GM18502 (cell line): ENCODE data around the gene XKR3.
"Not testable (repeated sequence)": the region's sequence is repeated elsewhere in the genome, so short reads cannot be mapped to it uniquely, and the experiment has no call there.

Experiments used
- ATAC-seq: cut with Tn5 transposase; IDR thresholded peaks from one replicate; pipeline ENCODE4 v1.9.1; 2021; ENCODE audit warnings: mild to moderate bottlenecking; ENCODE audit not compliant: unreplicated experiment, poor library complexity

Gene XKR3

DNA sequence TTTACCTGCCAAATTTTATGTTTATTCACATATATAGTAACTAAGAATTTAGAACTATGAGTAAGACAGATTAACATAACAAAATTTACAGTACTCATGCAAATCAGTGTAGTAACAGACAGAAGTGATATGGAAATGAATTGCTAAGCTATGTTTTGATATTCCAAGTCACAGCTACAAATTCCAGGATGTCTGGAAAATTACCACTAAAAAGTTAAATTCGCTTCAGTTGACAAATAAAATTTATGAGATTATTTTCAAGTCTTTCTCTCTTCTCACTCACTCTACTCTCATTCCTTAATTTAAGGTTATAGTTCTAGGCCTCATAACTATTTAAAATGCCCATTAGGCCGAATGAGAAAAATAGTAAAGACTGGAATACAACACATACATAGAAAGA, 18.1 kb downstream of the XKR3 start:
- ATAC-seq, result no peak

DNA sequence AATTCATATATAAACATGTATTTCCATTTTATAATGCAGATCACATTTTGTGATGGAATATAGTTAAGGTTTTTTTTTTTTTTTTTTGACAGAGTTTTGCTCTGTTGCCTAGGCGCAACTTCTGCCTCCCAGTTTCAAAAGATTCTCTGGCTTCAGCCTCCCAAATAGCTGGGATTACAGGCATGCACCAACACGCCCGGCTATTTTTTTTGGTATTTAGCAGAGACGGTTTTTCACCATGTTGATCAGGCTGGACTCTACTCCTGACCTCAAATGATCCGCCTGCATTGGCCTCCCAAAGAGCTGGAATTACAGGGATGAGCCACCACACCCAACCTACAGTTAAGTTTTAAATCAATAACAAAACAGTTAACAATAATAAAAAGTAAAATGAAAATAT, 18.8 kb downstream of the XKR3 start:
- ATAC-seq, result no peak

DNA sequence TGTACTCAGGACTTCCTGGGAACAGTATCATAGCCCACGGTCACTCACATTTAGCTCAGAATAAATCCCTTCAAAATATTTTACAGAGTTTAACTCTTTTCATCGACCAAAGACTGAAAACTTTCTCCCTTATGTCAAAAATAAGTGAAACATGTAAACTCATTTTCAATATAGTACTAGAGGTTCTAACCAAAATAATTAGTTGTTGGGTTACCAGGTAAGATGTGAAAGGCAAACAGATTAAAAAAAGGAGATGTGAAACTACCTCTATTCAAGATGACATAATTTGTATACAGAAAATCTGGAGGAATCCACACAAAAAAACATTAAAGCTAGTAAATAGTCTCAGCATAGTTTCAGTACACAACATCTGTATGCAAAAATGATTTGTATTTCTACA, 20.3 kb downstream of the XKR3 start:
- no peak for ATAC-seq

GRCh38 chr22:16803255-16803917, 21.8 kb downstream of the XKR3 start:
- no peak for ATAC-seq

DNA sequence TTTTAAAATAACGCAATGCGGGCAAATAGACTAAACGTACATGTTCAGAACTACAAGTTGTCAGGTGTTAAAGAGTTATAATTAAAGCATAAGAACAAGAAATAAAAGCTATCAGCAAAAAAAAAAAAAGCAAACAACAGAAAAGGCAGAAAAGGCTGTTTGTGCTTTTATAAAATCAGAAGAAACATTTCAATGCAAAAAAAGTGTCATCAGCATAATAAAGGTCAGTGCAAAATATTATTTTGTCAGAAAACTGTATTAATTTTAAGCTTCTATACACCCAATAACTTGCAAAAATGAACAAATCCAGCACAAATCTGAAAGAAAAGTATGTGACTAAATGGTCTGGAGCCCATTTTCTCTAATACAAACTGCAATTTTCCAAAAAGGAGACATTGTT, 23.6 kb downstream of the XKR3 start:
- no peak for ATAC-seq

- no peak for ATAC-seq
Observed at GRCh38 chr22:16801088-16801487, 24.1 kb downstream of the XKR3 start.

DNA sequence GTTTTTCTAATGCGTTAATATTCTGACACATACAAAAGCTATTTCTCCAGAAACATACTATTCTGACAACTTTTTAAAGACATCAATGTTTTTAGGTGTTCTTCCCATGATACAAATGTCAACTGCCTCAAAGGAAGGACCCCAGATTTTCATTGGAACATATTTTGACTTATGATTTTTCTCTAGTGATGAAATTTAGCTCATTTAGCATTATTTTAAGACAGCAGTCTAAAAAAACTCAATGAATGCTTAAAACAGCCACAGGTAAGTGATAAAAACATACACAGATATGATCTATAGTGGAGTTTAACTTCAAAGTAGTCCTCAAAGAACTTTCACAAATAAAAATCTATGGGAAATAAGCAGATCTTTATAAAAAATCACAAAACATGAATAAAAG, 24.9 kb downstream of the XKR3 start:
- no peak for ATAC-seq

GRCh38 chr22:16795504-16795903, 29.7 kb downstream of the XKR3 start:
- ATAC-seq, result not testable (repeated sequence)

GRCh38 chr22:16793831-16794230, 31.4 kb downstream of the XKR3 start:
- no peak for ATAC-seq

DNA sequence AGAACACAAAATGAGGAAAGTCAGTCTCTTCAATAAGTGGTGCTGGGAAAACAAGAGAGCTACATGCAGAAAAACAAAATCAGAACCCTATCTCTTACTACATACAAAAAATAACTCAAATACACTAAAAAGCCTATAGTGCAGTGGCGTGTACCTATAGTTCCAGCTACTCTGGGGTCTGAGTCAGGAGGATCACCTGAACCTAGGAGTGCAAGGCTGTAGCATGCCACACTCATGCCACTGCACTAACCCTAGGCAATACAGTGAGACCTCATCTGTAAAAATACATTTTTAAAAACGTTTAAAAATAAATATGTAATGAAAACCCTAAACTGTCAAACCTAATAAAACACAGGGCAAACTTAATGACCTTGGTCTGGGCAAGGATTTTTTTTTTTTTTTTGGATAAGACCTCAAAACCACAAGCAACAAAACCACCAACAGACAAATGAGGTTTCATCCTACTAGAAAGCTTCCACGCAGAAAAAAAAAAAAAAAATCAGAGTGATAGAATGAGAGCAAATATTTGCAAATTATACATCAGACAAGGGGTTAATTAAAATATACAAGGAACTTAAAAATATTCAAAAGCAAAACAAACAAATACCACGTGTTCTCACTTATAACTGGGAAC, 35.2 kb downstream of the XKR3 start:
- ATAC-seq, result no peak

- no peak for ATAC-seq
Observed at GRCh38 chr22:16783930-16784354, 41.3 kb downstream of the XKR3 start.

DNA sequence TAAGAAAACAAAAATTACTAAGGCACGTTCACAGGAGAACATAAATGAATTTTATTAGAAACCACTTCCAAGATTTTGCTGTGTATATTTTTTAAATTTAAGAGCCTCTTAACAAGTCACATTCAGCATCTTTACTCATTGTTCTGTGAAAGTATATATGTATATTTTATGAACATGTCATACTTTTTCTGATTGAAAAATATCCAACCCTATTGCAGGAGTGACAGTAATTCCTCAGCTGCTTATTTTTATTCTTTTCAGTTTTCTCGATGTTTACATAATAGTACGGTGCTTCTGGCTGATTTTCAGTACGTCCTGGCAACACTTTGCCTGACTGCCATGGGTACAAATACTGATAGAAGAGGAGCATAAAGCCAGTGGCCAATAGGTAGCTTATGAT, 41.8 kb downstream of the XKR3 start:
- ATAC-seq, result no peak

- no peak for ATAC-seq
Observed at GRCh38 chr22:16781764-16782329, 43.4 kb downstream of the XKR3 start.

GRCh38 chr22:16781074-16781763, 44.0 kb downstream of the XKR3 start:
- no peak for ATAC-seq

- no peak for ATAC-seq
Observed at GRCh38 chr22:16777284-16777924, 47.8 kb downstream of the XKR3 start.

GRCh38 chr22:16776080-16776479, 49.1 kb downstream of the XKR3 start:
- ATAC-seq, result no peak

GRCh38 chr22:16774911-16775500, 50.2 kb downstream of the XKR3 start:
- ATAC-seq, result no peak

- ATAC-seq, result not testable (repeated sequence)
Observed at GRCh38 chr22:16771569-16771968, 53.6 kb downstream of the XKR3 start.

DNA sequence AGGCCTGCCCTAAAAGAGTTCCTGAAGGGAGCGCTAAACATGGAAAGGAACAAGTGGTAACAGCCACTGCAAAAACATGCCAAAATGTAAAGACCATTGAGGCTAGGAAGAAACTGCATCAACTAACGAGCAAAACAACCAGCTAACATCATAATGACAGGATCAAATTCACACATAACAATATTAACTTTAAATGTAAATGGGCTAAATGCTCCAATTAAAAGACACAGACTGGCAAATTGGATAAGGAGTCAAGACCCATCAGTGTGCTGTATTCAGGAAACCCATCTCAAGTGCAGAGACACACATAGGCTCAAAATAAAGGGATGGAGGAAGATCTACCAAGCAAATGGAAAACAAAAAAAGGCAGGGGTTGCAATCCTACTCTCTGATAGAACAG, 57.3 kb downstream of the XKR3 start:
- not testable (repeated sequence) for ATAC-seq

- not testable (repeated sequence) for ATAC-seq
Observed at GRCh38 chr22:16762224-16762623, 63.0 kb downstream of the XKR3 start.
